Inflammatory macrophage treated with lipopolysaccharide for 4 hours (primary cell): ENCODE measurements around the gene TSPO.

ENCODE experiments used
- DNase-seq: peaks from one replicate; pipeline ENCODE4 v3.0.0-alpha.2; 2020

TSPO gene

DNA sequence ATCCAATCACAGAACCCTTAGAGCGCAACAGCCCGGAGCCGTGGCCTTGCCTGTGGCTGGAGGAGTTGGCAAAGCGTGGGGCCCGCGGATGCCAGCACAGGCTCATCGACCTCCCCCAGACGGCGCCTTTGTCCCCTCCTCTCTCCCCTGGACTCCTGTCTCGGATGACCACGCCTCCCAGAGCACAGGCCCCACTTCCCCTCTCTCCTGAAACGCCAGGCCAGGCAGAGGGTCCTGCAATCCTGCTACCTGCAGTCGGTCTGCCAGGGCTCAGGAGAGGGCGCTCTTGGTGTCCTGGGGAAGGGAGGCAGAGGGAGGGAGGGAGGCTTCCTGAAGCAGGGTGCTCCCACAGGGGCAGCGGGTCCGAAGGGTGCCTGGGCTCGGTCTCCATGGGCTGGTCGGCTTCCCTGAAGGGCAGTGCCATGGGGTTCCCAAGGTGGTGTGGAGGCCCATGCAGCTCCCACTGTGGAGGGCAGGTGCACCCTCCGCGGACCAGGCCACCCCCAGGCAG lies 52.2 kb downstream of the TSPO start:
- no peak for DNase-seq

- DNase-seq: no peak
Observed at GRCh38 chr22:43205261-43205691, 53.9 kb downstream of the TSPO start.

DNA sequence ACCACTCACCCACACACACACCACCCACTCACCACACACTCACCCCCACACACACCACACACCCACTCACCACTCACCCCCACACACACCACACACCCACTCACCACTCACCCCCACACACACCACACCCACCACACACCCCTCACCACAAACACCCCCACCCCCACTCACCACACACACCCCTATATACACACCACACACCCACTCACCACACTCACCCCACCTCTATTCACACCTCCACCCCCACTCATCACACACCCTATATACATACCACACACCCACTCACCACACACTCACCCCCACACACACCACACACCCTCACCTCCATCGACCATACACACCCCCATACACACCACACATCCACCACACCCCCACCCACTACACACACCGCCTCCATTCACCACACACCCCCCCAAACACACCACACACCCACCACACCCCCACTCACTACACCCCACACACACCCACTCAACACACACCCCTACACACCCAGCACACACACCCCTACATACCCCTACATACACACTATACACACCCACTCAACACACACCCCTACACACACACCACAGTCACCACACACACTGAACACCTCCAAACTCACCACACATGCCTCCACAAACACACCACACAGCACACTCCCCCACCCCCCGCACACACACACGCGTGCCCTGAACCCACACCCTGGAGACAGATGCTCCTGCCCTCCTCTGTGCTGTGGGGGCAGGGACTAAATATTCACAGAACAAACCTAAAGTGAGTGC lies 54.6 kb downstream of the TSPO start:
- DNase-seq: no peak

DNA sequence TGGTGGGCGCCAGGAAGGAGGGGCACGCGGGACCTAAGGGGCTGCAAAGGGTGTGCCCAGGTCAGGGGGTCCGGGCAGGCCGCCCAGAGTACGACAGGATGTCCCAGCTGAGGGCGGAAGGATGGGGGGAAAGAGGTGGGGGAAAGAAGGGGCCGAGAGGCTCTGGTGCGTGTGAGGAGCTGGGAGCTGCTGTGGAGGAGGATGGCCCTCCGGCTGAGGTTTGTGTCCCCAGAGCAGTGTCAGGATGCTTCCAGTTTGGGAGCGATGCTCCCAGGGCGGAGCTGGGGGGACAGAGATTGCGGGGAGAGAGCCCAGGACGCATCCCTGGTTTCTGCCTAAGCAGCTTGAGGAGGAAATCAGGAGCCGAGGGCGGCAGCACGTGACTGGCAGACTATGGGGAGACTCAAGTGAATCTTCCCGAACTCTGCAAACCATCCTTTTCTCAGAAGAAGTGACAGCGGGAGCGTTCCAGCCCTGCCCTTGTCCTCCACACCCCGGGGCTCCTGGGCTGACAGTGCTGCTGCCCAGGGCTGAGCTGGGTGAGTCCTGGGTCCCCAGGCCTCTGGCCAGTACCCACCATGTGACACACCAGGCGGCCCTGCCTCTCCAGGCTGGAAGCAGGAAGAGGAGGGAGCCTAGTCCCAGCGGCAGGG lies 55.3 kb downstream of the TSPO start:
- DNase-seq: no peak

DNA sequence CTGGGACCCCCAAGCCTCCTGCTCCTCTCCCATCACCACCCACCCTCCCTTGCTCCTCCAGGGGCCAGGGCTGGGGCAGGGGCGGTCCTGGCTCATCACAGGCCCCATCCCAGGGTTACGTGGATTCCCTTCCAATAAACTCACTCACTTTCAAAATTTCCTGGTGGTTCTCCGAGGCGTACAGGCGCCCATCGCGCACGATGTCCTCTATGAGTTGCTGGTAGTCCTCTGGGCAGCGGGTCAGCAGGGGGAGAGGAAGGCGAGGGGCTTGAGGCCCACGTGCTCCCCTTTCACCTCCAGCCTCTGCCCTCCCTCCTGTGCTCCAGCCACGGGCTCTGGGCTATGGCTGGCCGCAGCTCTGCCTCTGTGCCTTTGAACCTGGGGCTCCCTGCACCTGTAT lies 56.0 kb downstream of the TSPO start:
- no peak for DNase-seq

GRCh38 chr22:43207849-43208702 lies 56.7 kb downstream of the TSPO start:
- no peak for DNase-seq

- DNase-seq: no peak
Observed at GRCh38 chr22:43208703-43209522, 57.6 kb downstream of the TSPO start.

GRCh38 chr22:43209523-43209890 lies 58.1 kb downstream of the TSPO start:
- no peak for DNase-seq

GRCh38 chr22:43209971-43210370 lies 58.6 kb downstream of the TSPO start:
- no peak for DNase-seq

GRCh38 chr22:43210631-43211515 lies 59.5 kb downstream of the TSPO start:
- DNase-seq: no peak

GRCh38 chr22:43211941-43212433 lies 60.6 kb downstream of the TSPO start:
- DNase-seq: no peak

DNA sequence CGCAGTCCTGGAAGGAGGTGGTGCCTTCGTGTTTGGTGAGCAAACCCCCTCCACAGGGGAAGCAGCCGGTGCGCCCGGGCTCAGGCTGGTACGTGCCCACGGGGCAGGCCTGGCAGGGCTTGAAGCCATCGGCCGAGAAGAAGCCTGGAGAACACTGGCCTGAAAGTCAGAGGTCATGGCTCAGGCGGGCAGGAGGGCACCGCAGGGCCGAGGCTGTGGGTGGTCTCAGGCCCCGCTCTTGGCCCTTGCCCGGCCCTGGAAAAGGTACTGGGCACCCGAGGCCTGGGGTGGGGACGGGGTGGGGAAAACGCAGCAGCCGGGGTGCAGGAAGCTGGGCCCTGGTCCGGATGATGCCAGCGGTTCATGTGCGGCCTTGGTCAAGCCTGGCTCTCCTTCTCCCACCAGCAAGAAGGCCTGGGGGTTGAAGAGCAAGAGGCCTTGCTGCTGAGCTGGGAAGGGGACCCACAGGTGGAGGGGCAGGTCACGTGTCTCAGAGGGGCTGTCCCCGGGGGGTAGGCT lies 61.1 kb downstream of the TSPO start:
- DNase-seq: no peak
